H1 (cell line): ENCODE measurements around the gene ENAH. TPM values are rescaled to one million over a fixed set of nuclear protein-coding genes. Genes with fewer than 3 reads are reported as not detected.

ENCODE experiments used
- CTCF ChIA-PET: fragments of 300-600 bp; sonication (Branson Sonifier 250); formaldehyde crosslinking; loops from one replicate; lab custom pipeline; 2021; ENCODE audit not compliant: partially characterized antibody; lab: Charles Lee
- POLR2A ChIA-PET: fragments of 300-600 bp; sonication (Branson Sonifier 250); formaldehyde crosslinking; loops from one replicate; lab custom pipeline; 2021; ENCODE audit warnings: inconsistent platforms; ENCODE audit not compliant: partially characterized antibody; lab: Charles Lee
- DNase-seq, 2 experiments: peaks; one replicate each; pipeline versions ENCODE4 v3.0.0 to v3.0.0-alpha.2; 2010 to 2022; ENCODE audit warnings: low spot score in 2 of 2, low read depth in 1 of 2, mixed read lengths in 1 of 2
- FAIRE-seq: peaks from 2 replicates; lab custom pipeline; 2011; peaks lifted over from hg19 to GRCh38; lab: Jason Lieb, UNC
- H2AFZ ChIP-seq: 2 replicates; pipeline ENCODE4 v1.8.1; 2012; ENCODE audit warnings: low read length, inconsistent platforms
- H2AK5ac ChIP-seq: 2 replicates; pipeline ENCODE4 v1.6.1; 2013; ENCODE audit warnings: low read depth, low read length
- H2BK120ac ChIP-seq: replicated peaks from 2 replicates; pipeline ENCODE3; 2013; ENCODE audit warnings: low read depth, low read length, inconsistent platforms
- H2BK12ac ChIP-seq: 2 replicates; pipeline ENCODE4 v1.6.1; 2013; ENCODE audit warnings: low read depth, low read length
- H2BK15ac ChIP-seq: 2 replicates; pipeline ENCODE4 v1.6.1; 2013; ENCODE audit warnings: low read length
- H2BK20ac ChIP-seq: 2 replicates; pipeline ENCODE4 v1.6.1; 2013; ENCODE audit warnings: low read length
- H2BK5ac ChIP-seq: 2 replicates; pipeline ENCODE4 v1.6.1; 2013; ENCODE audit warnings: low read depth, low read length
- H3K14ac ChIP-seq: 2 replicates; pipeline ENCODE4 v1.6.1; 2013; ENCODE audit warnings: inconsistent platforms; ENCODE audit not compliant: insufficient read length
- H3K18ac ChIP-seq: 2 replicates; pipeline ENCODE4 v1.6.1; 2013; ENCODE audit warnings: low read length; ENCODE audit errors: extremely low read depth
- H3K23ac ChIP-seq: 2 replicates; pipeline ENCODE4 v1.6.1; 2013; ENCODE audit warnings: inconsistent platforms; ENCODE audit not compliant: insufficient read length
- H3K23me2 ChIP-seq: 2 replicates; pipeline ENCODE4 v1.6.1; 2013; ENCODE audit warnings: low read depth, low read length
- H3K27ac ChIP-seq: 2 replicates; pipeline ENCODE4 v1.6.1; 2011; ENCODE audit warnings: low read depth, low read length, inconsistent platforms
- H3K27me3 ChIP-seq, 4 experiments: replicated peaks in 1 of 4; 1 replicate in 1 of 4; 2 replicates in 3 of 4; pipeline versions ENCODE4 v1.6.1 to v1.8.1; 2011 to 2013; ENCODE audit warnings: low read length in 3 of 4, mild to moderate bottlenecking in 3 of 4, inconsistent platforms in 2 of 4, mixed read lengths in 2 of 4, moderate library complexity in 1 of 4; ENCODE audit not compliant: control insufficient read depth in 3 of 4, insufficient read depth in 3 of 4; ENCODE audit errors: extremely low read depth in 1 of 4
- H3K36me3 ChIP-seq, 4 experiments: 2 replicates each; pipeline versions ENCODE4 v1.6.1 to v1.8.1; 2011 to 2013; ENCODE audit warnings: mild to moderate bottlenecking in 4 of 4, low read length in 3 of 4, moderate library complexity in 2 of 4, control low read depth in 1 of 4, inconsistent platforms in 1 of 4; ENCODE audit not compliant: insufficient read depth in 4 of 4, control insufficient read depth in 2 of 4
- H3K4ac ChIP-seq: replicated peaks from 2 replicates; pipeline ENCODE3; 2013; ENCODE audit warnings: low read length, low read depth, mixed read lengths, inconsistent platforms; ENCODE audit not compliant: insufficient read length
- H3K4me1 ChIP-seq, 4 experiments: replicated peaks in 1 of 4; 1 replicate in 1 of 4; 2 replicates in 3 of 4; pipeline versions ENCODE4 v1.6.1 to v1.8.1; 2011 to 2013; ENCODE audit warnings: low read length in 3 of 4, inconsistent platforms in 2 of 4, mixed read lengths in 1 of 4; ENCODE audit not compliant: insufficient read depth in 4 of 4, control insufficient read depth in 3 of 4
- H3K4me2 ChIP-seq, 2 experiments: 2 replicates each; pipeline versions ENCODE4 v1.6.1 to v1.8.1; 2011 to 2013; ENCODE audit warnings: low read depth in 2 of 2, low read length in 2 of 2, control low read depth in 1 of 2, inconsistent platforms in 1 of 2, mild to moderate bottlenecking in 1 of 2; ENCODE audit not compliant: insufficient read depth in 1 of 2
- H3K4me3 ChIP-seq, 4 experiments: fragments of 200-600, 300-600 bp in 1 of 4; sonication (generic), shearing (Covaris generic), sonication (Bioruptor Twin) in 1 of 4; 2 replicates each; pipeline versions ENCODE4 v1.5.1 to v1.8.1; 2011 to 2016; ENCODE audit warnings: low read length in 4 of 4, low read depth in 3 of 4, control low read depth in 2 of 4, inconsistent platforms in 2 of 4, mild to moderate bottlenecking in 2 of 4, mixed read lengths in 1 of 4, moderate library complexity in 1 of 4; ENCODE audit not compliant: insufficient read depth in 2 of 4; ENCODE audit errors: extremely low read depth in 1 of 4
- H3K56ac ChIP-seq: replicated peaks from 2 replicates; pipeline ENCODE3; 2013; ENCODE audit warnings: low read depth, mild to moderate bottlenecking, mixed read lengths, low read length, inconsistent platforms; ENCODE audit not compliant: insufficient read length
- H3K79me1 ChIP-seq: 2 replicates; pipeline ENCODE4 v1.6.1; 2013; ENCODE audit warnings: low read depth, low read length, control low read depth
- H3K79me2 ChIP-seq, 2 experiments: 2 replicates each; pipeline versions ENCODE4 v1.6.1 to v1.8.1; 2012 to 2013; ENCODE audit warnings: low read length in 2 of 2, mild to moderate bottlenecking in 2 of 2, inconsistent platforms in 1 of 2; ENCODE audit not compliant: insufficient read depth in 2 of 2, control insufficient read depth in 1 of 2
- H3K9ac ChIP-seq, 4 experiments: replicated peaks in 1 of 4; 1 replicate in 1 of 4; 2 replicates in 3 of 4; pipeline versions ENCODE4 v1.6.1 to v1.8.1; 2011 to 2013; ENCODE audit warnings: low read depth in 3 of 4, low read length in 3 of 4, control low read depth in 2 of 4, mild to moderate bottlenecking in 2 of 4, moderate library complexity in 2 of 4, inconsistent platforms in 1 of 4; ENCODE audit errors: extremely low read depth in 1 of 4
- H3K9me3 ChIP-seq, 2 experiments: 2 replicates each; pipeline versions ENCODE4 v1.6.1 to v1.8.1; 2012 to 2013; ENCODE audit warnings: mild to moderate bottlenecking in 2 of 2, moderate library complexity in 2 of 2, control low read depth in 1 of 2, inconsistent platforms in 1 of 2, low read depth in 1 of 2, low read length in 1 of 2, mixed read lengths in 1 of 2; ENCODE audit not compliant: insufficient read depth in 2 of 2
- H4K20me1 ChIP-seq, 2 experiments: replicated peaks in 1 of 2; 2 replicates each; pipeline versions ENCODE3 to v1.8.1; 2011 to 2013; ENCODE audit warnings: inconsistent platforms in 2 of 2, low read length in 2 of 2, mild to moderate bottlenecking in 1 of 2; ENCODE audit not compliant: insufficient read depth in 2 of 2, control insufficient read depth in 1 of 2
- H4K5ac ChIP-seq: 2 replicates; pipeline ENCODE4 v1.6.1; 2013; ENCODE audit warnings: low read length, low read depth, mixed read lengths, inconsistent platforms; ENCODE audit not compliant: insufficient read length
- H4K8ac ChIP-seq: 2 replicates; pipeline ENCODE4 v1.8.0; 2013; ENCODE audit warnings: mild to moderate bottlenecking, moderate library complexity, low read length, inconsistent platforms; ENCODE audit not compliant: insufficient read depth; ENCODE audit errors: extremely low read depth
- H4K91ac ChIP-seq: replicated peaks from 2 replicates; pipeline ENCODE3; 2013; ENCODE audit warnings: low read length, mixed read lengths, inconsistent platforms; ENCODE audit not compliant: insufficient read length
- CBX5 ChIP-seq: fragments of 300-800, 300-1000 bp; sonication (generic); IDR thresholded peaks from 2 replicates; pipeline ENCODE4 v1.7.1; 2016; ENCODE audit warnings: antibody characterized with exemption, low read length, low read depth
- CHD1 ChIP-seq: IDR thresholded peaks from 2 replicates; pipeline ENCODE4 v1.6.1; 2012; ENCODE audit warnings: low read depth, low read length, improper control_type of control experiment
- CHD2 ChIP-seq: IDR thresholded peaks from 2 replicates; pipeline ENCODE4 v1.6.1; 2012; ENCODE audit warnings: low read length, improper control_type of control experiment
- FOSL1 ChIP-seq: IDR thresholded peaks from 2 replicates; pipeline ENCODE4 v1.6.1; 2011; ENCODE audit warnings: mild to moderate bottlenecking, low read depth, low read length, moderate library complexity; ENCODE audit not compliant: insufficient read depth
- GABPA ChIP-seq: IDR thresholded peaks from 2 replicates; pipeline ENCODE4 v1.6.1; 2011; ENCODE audit warnings: mild to moderate bottlenecking, low read length, moderate library complexity, borderline replicate concordance; ENCODE audit not compliant: insufficient read depth
- KDM5A ChIP-seq: fragments of 200-600 bp; IDR thresholded peaks from 2 replicates; pipeline ENCODE4 v1.7.1; 2012; ENCODE audit warnings: mild to moderate bottlenecking, low read length, inconsistent platforms, mixed read lengths
- RFX5 ChIP-seq: IDR thresholded peaks from 2 replicates; pipeline ENCODE4 v1.6.1; 2011; ENCODE audit warnings: low read depth, low read length, improper control_type of control experiment, borderline replicate concordance
- SP1 ChIP-seq: IDR thresholded peaks from 2 replicates; pipeline ENCODE4 v1.6.1; 2011; ENCODE audit warnings: low read depth, low read length
- TBP ChIP-seq: IDR thresholded peaks from 2 replicates; pipeline ENCODE4 v1.6.1; 2011; ENCODE audit warnings: low read depth, low read length, improper control_type of control experiment
- TCF12 ChIP-seq: IDR thresholded peaks from 2 replicates; pipeline ENCODE4 v1.6.1; 2011; ENCODE audit warnings: low read depth, mild to moderate bottlenecking, low read length
- TEAD4 ChIP-seq: IDR thresholded peaks from 2 replicates; pipeline ENCODE4 v1.6.1; 2012; ENCODE audit warnings: low read depth, low read length, inconsistent platforms, mixed read lengths
- YY1 ChIP-seq: IDR thresholded peaks from 2 replicates; pipeline ENCODE4 v1.6.1; 2011; ENCODE audit warnings: low read depth, mild to moderate bottlenecking, low read length
- ZNF274 ChIP-seq: IDR thresholded peaks from 2 replicates; pipeline ENCODE4 v1.7.0; 2012; ENCODE audit warnings: low read length, borderline replicate concordance; ENCODE audit errors: extremely low read depth
- WGBS, 2 experiments: shearing (Covaris generic) in 1 of 2; methylation state at CpG; one replicate each; pipeline versions ENCODE4 v1.1.6 to v1.1.7; 2013 to 2015; ENCODE audit warnings: low lambda C conversion rate in 2 of 2, mixed read lengths in 2 of 2, inconsistent platforms in 1 of 2, low coverage in 1 of 2, missing lambda C conversion rate in 1 of 2; ENCODE audit not compliant: insufficient replicate concordance in 2 of 2, insufficient coverage in 1 of 2, insufficient read length in 1 of 2; ENCODE audit errors: extremely low coverage in 1 of 2, missing lambda C conversion rate in 1 of 2; 5-methylcytosine and 5-hydroxymethylcytosine counted together
- polyA plus RNA-seq, 7 experiments: library from polyadenylated mRNA; depleted of rRNA in 3 of 7; stranded (reverse) in 5 of 7; unstranded in 2 of 7; fragments of >200 nt in 5 of 7; fragments of 200-250 nt in 2 of 7; gene quantifications; 1 replicate in 5 of 7; 2 replicates in 1 of 7; 4 replicates in 1 of 7; pipeline versions ENCODE4 v1.2.1 to v1.2.3, GENCODE V29; 2011 to 2013; ENCODE audit warnings: missing spikeins in 2 of 7, mixed read lengths in 2 of 7
- total RNA-seq: library from RNA; stranded (reverse); fragmentation: NEBNext Ultra II Directional; extraction: Animal tissue kit (Norgen Biotek cat#: 25700); gene quantifications from 2 replicates; pipeline ENCODE4 v1.2.1, GENCODE V29; 2021
- TF ChIP-seq, protein P1 (sequence below), 3 experiments: IDR thresholded peaks; 1 replicate in 2 of 3; 2 replicates in 1 of 3; pipeline versions ENCODE4 v1.5.1 to v1.6.1; 2011; ENCODE audit warnings: low read length in 3 of 3, mild to moderate bottlenecking in 3 of 3, inconsistent platforms in 2 of 3, low read depth in 1 of 3, moderate library complexity in 1 of 3; ENCODE audit not compliant: insufficient read depth in 1 of 3; ENCODE audit errors: control extremely low read depth in 1 of 3

The ENAH gene
- total and polyA plus RNA-seq, 2 of the 8 experiments (the other 6 are each of a cell fraction or from before 2014, with no cell fraction given): 39.1 to 335 TPM

DNA sequence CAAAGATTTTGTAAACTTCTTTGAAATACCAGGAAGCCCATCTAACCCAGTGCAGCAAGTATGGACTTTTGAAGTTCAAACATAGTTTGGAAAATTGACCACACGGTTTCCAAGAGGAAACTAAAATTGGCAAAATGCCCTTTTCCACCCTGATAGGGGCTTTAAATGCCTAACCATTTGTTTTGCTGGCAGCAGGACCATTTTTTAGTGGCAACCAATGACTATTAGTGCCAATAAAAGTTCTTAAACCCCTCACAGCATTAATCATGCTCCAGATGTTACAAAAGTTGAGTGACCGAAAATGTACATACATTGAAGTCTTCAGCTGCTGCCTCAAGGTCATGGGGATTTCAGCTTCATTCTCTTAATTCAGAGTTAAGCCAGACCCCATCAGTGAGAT is 46.4 kb upstream of the ENAH start:
- H2BK15ac ChIP-seq: no peak overlapping the region
- no peak overlapping the region for H3K18ac ChIP-seq
- no peak overlapping the region for H2AK5ac ChIP-seq
- no peak overlapping the region for H3K4ac ChIP-seq
- no peak overlapping the region for H4K8ac ChIP-seq
- H3K79me1 ChIP-seq: no peaks in the 10 kb centered on the region
- H3K4me1 ChIP-seq: no peaks in the 10 kb centered on the region
- H2BK12ac ChIP-seq: no peak overlapping the region
- no peaks in the 10 kb centered on the region for H3K36me3 ChIP-seq
- no peak overlapping the region for H3K4me3 ChIP-seq
- H2BK5ac ChIP-seq: no peak overlapping the region
- no peaks in the 10 kb centered on the region for H4K20me1 ChIP-seq
- H3K27me3 ChIP-seq: no peaks in the 10 kb centered on the region
- no peak for DNase-seq
- ChIA-PET CTCF (interaction anchor here (1.5 kb wide), 1 partner anchor 66 kb away, joined by 4 read pairs; no protein-coding TSS in a partner anchor), POLR2A (no interaction called here)
- no peak overlapping the region for H3K23ac ChIP-seq
- H3K79me2 ChIP-seq: no peaks in the 10 kb centered on the region
- H3K56ac ChIP-seq: no peak overlapping the region
- H3K23me2 ChIP-seq: no peaks in the 10 kb centered on the region
- no peak overlapping the region for H4K5ac ChIP-seq
- H3K27ac ChIP-seq: no peak overlapping the region
- H2BK120ac ChIP-seq: no peak overlapping the region
- 97% methylated on average over 2 of the region's 2 CpGs; no CpG with 5 or more reads in 1 of the 2 experiments for WGBS, 2 experiments
- FAIRE-seq: no peak
- no peak overlapping the region for H3K14ac ChIP-seq
- no peak overlapping the region for H3K4me2 ChIP-seq
- H3K9ac ChIP-seq: no peak overlapping the region
- H3K9me3 ChIP-seq: no peaks in the 10 kb centered on the region
- no peak overlapping the region for H2BK20ac ChIP-seq
- H4K91ac ChIP-seq: no peak overlapping the region
- H2AFZ ChIP-seq: no peak overlapping the region
- TF ChIP-seq YY1 (no peak), SP1 (no peak), ZNF274 (no peak), TEAD4 (no peak), FOSL1 (no peak), KDM5A (no peak), TCF12 (no peak), CBX5 (no peak), TBP (no peak), CHD2 (no peak), RFX5 (no peak), GABPA (no peak), CHD1 (no peak)
- TF ChIP-seq, protein P1, sequence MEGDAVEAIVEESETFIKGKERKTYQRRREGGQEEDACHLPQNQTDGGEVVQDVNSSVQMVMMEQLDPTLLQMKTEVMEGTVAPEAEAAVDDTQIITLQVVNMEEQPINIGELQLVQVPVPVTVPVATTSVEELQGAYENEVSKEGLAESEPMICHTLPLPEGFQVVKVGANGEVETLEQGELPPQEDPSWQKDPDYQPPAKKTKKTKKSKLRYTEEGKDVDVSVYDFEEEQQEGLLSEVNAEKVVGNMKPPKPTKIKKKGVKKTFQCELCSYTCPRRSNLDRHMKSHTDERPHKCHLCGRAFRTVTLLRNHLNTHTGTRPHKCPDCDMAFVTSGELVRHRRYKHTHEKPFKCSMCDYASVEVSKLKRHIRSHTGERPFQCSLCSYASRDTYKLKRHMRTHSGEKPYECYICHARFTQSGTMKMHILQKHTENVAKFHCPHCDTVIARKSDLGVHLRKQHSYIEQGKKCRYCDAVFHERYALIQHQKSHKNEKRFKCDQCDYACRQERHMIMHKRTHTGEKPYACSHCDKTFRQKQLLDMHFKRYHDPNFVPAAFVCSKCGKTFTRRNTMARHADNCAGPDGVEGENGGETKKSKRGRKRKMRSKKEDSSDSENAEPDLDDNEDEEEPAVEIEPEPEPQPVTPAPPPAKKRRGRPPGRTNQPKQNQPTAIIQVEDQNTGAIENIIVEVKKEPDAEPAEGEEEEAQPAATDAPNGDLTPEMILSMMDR (IDR thresholded peaks at IDR 0.05; ENCODE audit: control extremely low read depth in 1 of 3, insufficient read depth in 1 of 3, low read depth in 1 of 3, low read length in 3 of 3): no peak
